Measurements from ENCODE around the gene KCNN3.

KCNN3 gene

DNA sequence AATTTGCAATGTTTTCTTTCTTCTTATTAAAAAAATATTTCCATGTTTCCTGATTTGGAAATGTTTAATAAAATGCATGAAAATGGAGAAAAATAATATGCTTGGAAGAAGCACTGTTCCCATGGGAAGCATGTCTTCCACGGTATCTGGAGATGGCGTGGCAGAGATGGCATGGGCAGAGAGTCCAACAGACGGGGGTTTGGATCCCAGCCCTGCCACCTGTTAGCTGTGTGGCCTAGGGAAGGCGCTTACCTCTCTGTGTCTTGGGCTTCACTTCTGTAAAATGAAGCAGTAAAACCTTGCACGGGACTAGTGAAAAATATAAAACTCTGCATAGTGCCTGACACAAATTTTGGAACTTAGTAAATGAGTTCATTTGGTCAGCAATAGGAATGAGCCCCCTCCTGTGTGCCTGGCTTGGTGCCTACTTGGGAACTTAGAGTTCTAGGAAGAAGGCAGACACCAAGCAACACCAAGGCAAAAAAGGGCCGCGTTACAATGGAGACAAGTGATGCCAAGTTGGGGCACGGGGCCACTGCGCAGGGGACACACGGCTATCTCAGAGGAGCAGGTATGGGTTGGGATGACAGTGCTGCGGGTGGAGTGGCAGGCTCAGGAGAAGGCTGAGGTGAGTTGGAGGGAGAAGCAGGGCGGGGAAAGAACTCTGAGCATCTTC is 124.2 kb downstream of the KCNN3 start:
- no peak for DNase-seq

DNA sequence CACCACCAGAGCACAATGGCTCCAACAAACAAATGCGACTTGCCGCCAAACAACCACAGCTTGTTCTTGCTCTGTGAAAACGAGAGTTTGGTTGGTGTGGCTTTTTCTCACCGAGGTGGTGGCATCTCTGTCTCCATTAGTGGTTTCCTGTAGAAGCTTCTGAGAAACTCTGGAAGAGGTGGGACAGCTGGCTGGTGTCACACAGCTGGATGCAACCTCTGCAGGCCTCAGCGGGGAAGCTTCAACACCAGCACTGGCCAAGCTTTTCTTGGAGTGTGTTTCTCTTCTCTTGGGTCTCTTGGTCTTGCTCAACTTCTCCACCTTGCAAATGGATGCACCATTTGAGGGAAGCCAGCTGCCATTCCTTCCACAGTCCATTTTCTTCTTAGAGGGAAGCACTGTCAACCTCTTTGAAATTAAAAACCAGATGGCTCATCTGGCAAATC is 124.8 kb downstream of the KCNN3 start:
- DNase-seq: no peak

DNA sequence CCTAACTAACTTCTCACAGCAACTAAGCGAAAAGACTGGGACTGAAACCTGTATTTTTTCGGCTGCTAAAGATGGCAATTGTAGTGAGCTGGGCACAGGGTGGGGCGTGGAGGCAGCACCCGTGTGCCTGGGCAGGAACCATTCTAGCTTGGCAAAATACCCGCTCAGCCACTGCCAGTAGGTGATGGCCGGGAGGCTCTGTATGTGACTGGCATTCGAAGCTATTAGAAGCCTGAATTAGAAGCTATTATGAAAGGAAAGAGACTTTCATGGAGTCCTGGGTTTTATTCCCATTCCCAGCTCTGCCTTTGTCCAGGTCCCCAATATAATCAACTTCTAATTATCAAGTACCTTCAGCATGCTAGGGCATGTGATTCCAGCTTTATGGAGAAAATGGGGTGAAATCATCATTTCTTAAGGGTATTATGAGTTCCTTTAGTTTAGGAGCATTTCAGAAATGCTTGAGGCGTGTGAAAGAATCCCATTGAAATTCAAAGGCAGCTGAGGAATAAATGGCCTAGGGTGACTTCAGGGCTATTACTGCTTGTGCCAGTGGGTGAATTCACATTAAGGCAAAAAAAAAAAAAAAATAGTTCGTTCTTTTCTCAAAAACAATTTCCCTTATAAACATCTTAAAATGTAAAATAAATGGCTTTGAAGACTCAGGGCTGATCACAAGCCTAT is 125.6 kb downstream of the KCNN3 start:
- DNase-seq: no peak

DNA sequence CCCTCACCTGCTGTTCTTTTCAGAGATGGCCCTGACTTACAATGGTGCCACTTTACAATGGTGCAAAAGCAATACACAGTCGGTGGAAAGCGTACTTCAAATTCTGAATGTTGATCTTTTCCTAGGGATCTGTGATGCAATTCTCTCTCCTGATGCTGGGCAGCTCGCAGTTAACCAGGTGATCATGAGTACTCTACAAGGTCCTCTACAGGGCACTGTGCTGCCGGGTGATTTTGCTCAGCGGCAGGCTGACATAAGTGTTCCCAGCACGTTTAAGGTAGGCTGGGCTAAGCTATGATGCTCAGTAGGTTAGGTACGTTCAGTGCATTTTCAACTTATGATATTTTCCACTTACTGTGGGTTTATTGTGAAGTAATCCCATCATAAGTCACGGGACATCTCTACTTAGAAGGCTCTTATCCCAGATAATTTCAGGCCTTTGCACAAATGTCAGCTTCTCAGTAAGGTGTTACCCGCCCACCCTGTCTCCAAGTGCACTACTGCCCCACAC is 126.5 kb downstream of the KCNN3 start:
- no peak for DNase-seq

DNA sequence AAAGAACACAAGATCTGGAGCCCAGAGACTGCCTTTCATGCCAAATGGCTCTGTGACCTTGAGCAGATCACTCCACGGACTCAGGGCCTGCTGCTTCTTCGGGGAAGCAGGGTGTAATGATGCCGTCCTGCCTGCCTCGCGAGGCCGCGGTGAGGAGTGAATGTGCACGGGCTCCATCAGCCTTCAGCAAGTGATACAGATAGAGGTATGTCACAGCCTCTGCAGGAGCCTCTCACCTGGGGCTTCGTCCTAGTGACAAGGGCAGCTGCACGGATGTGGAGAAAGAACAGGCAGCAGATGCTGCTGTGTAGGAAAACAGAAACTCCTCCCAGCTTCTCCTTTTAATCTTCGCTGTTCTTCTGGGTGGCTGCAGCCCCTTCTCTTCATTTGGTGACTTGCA is 127.5 kb downstream of the KCNN3 start:
- DNase-seq: no peak

DNA sequence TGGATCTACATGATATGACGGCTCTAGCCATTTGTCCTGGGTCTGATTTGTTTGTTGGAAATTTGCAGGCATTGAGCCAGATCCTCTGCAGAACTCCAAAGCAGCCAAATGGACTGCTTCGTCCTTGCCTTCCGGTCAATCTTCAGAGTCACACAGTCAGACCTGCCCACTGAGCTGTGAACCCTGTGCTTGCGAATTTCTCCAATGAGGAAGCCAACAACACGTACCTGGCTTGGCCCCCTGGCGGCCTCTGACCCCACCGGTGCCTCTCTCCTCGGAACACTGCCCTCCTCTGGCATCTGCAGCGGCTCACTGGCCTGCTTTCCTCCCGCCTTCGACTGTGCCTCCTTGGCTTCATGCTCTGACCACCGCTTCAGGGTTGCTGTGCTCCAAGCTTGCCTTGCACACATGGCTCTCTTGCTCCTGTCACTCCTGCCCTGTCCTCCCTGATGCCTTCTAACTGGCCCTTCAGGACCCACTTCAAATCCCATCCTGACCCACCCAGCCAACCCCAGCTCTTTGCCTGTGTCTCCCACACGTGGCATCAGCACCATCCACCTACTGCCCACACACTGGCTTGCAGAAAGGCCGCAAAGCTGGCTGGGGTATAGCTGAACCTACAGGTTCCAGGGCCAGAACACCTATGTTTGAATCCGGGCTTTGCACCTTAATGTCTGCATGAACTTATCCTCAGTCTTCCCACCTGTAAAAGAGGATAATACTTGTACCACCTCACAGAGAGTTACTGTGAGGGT is 128.2 kb downstream of the KCNN3 start:
- no peak for DNase-seq

DNA sequence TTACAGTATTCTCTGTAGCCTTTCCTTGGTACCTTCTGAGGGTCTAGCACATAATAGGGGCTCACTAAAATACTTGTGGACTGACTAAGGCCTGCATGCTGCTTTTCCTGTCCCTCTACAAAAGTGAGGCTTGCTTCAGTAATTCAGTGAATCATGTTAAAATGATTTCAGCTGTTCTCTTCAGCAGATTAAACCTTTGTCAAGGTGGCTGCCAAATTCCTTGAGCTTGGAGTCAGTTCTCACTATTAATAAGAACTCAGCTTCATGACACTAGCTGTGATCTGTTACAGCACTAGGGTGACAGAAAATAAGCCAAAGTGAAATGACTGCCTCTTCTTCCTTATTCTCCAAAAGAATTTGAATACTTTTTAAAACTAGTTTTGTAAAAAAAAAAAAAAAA is 128.8 kb downstream of the KCNN3 start:
- DNase-seq: no peak

DNA sequence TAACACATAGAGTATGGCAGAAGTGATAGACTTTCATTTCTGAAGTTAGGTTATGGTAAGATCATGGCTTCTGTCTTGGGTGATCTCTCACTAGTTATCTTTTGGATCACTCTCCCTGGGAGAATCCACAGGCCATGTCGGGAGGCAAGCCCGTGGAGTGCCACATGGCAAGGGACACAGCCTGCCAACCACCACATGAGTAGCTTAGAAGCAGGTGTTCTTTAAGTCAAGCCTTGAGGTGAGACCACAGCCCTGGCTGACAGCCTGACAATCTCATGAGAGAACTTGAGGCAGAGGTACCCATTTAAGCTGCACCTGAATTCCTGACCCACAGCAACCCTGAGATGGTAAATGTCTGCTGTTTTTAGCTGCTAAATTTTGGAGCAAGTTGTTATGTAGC is 130.4 kb downstream of the KCNN3 start:
- DNase-seq: no peak

DNA sequence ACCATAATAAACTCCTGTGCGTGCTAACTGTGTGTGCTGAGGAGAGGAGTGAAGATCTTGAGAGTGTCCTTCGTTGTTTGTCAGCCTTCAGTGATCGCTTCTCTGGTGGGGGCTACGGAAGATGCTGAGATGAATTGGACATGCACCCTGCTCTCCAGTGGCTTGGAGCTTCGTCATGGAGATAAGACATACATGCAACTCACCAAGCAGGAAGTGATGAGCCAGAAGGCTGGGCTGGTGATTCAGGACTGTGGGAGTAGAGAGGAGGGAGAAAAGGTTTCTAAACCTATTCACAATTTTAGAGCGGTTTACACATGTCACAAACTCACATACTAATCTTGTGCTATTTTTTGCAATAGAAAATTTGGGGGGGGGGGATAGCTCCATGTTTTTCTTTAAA is 133.2 kb downstream of the KCNN3 start:
- DNase-seq: no peak

DNA sequence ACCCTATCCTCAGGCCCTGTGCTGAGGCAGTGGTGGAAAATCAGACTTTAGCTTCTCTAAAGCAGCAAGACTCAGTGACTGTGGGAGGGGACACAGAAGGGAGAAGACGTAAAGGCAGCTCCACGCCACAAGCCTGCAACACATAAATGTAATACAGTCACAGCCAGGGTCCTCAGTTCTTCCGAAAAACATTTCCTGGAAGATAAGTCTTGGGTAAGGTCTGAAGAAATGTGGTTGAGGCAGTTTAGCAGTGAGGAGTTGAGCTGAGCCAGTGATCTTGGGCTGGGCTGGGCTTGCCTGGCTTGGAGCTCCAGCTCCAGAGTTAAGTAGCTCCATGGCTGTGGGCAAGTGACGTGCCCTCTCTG is 134.3 kb downstream of the KCNN3 start:
- no peak for DNase-seq

DNA sequence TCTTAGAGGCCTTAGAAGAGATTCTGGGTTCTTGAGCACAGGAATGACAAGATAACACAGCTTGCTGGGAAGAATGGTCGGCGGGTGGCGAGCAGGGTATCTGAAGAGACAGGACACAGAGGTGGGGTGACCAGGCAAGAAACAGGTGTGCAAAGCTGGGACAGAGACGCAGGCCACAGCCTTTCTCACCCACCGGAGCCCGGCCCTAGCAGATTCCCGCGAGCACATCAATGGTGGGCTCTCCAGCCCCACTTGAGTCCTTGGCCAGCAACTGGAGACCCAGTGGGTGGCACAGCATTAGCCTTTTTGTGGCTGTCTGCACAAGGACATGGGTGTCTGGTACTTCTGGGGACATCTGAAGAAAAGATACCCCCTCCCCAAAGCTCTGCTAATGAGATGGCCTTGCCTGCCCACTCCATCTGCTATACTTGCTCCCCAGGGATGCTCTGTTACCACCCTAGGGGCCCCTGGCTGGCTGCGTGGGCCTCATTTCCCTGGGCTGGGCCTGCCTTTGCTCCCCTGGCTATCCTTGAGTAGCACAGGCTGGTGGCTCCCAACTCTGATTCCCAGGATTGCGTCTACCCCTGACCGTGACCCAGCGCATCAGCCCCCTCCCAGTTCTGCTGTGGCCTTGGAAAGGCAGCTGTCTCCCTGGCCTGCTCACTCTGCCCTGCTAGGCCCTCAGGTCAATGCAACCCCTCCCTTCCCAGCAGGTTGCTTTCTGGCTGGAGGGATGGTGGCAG is 134.8 kb downstream of the KCNN3 start:
- no peak for DNase-seq

DNA sequence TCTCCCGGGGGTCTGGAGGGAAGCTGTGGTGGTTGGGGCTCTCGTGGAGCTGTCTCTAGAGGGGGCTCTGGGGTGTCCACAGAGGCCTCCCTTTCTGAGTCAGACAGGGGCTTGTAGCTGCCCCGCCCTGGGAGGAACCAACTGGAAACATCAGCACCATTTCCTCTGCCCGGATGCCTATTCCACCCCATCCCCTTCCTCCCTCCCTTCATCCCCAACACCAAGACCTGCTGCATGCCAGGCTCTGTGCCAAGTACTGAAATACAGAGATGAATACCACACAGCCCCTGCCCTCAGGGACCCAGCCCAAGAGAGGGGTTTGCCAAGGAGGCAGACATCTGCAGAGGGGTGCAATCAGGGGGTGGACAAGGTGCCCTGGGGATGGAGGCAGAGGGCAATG is 136.5 kb downstream of the KCNN3 start:
- no peak for DNase-seq

DNA sequence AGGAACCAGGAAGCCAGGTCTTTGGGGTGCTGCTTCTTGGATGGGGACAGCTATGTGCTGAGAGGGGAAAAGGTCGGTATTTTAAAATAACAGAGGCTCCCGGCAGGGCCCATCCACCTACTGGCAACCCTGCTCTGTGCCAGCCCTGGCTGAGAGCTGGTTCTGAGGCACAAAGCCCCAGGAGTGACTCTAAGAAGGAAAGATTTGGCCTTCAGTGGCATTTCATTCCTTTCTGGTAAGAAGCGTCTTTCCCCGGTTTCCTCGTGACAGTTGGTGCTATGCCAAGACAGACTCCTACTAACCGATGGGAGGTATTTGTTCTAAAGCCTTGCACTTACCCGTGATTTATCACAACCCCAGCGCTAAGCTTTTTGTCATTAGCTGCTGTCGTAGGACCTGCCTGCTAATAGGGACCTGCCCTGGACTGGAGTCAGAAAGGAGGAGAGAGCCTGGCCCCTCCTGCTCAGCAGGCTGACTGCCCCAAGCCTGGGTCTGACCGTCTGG is 139.0 kb downstream of the KCNN3 start:
- DNase-seq: no peak

DNA sequence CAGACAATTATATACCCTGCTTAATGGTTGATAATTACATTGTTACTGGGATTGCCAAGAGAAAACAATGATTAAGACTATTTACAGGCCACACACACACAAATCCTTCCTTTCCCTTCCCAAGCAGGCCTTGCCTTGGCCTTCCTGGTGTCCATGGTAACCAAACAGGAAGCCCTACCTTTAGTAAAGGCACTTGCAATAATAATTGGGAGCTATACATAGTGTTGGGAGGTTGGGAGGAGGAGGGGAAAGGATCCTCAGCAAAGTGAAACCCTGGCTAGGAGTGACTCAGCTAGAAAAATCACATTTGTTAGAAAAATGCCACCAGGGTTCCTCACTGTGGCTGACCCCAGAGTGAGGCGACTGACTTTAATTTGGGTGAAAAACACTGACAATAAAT is 139.8 kb downstream of the KCNN3 start:
- no peak for DNase-seq

DNA sequence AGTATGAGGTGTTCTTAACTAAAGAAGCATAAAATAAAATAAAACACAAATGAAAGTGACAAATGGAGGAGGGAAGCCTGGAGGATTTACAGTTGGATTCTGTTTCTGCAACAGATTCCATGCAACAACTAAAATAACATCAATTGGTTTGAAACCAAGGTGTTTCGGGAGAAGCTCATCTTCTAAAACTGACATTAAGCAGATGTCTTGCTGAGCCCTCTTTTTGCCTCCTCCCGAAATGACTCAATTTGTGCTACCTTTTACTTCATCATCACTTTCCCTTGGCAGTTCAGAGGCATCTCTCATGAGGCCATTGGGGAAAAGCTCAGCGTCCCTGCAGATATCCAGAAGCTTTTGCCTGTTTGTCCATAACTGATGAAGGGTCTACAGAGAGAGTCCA is 140.5 kb downstream of the KCNN3 start:
- no peak for DNase-seq

DNA sequence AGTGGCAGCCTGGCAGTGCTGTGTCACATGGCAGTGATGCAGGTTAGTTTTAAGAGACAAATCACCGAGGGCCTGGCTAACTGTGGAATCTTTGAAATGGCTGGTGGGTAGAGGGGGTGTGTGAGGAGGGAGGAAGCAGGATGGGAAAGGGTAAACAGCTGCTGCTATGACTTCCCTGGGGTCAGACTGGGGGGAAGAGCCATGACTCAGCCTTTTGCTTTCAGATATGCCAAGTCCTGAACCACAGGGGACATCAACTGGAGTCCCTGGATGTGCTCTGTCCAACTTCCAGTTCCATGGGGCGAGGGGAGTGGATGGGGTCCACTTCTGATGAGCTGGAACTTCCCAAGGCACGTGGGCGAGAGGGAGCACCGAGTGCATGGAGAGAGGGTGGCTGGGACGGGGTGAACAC is 141.0 kb downstream of the KCNN3 start:
- DNase-seq: no peak

DNA sequence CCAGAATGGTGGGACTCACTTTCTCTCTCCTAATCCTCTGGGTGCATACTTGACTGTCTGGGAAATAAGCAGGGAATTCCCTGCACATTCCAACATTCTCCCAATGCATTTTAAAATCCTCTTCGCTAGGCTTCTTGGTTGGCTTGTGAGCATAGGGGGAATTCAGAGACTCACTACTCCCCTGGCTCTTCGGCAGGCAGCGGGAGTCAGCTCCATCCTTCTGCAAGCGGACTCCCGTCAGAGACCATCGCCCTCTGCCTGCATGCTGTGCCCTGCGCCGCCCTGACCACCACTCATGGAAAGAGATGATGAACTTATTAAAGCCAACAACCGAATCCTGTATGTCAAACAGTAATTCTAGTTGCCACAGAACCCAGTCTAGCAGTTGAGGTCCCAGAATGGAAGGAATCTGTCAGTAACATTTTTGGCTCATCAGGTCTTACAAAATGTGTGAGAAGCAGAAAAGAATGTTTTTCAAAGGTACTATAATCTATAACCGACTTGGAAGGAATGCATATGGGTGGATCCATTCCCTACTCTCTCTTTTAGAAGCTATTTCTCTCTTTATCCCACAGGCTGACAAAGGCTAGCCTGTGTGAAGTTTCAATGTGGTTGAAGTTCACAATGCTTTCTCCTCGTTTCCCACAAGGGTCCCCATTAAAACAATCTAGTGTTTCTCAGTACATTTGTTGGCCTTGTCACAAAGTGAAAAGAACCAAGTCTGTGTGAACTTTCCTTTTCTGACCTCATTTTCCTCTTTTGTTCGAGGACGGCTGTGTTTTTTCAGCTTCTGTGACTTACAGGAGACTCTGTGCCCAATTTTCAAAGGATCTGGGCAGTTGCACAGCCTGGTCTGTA is 143.0 kb downstream of the KCNN3 start:
- DNase-seq: no peak

DNA sequence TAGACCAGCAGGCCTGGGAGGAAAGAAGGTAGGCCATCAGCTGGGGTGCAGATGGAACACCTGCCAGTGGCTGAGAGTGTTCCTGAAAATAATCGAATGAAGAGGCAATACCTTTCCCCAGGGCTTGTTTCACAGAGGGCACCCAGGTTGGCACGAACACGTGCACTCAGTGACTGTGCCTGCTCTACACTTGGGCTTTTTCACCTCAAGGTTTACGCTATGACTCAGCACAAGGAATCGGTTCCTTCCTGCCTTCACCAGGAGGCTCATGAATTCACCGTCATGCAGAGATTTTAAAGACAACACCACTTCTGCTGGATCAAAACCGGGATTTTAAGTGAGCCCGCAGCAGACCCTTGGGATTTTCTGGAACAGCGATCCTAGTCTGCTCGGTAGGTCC is 143.6 kb downstream of the KCNN3 start:
- DNase-seq: no peak

DNA sequence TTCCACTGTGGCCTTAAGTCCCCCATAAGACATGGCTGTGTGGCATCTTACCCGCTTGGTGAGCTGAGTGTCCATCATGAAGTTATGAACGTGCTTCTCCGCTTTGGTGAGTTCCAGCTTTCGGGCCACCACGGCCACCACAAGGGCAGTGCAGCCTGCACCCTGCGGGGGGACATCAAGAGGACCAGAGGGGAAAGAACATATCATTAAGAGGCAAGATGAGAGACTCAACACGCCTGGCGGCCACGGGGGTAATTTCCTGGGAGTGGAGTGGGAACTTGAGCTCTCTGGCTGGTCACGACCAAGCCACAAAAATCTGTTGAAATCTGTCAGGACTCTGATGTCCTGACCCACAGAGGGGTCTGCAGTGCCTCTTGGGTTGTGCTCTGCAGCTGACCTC is 144.2 kb downstream of the KCNN3 start:
- no peak for DNase-seq

DNA sequence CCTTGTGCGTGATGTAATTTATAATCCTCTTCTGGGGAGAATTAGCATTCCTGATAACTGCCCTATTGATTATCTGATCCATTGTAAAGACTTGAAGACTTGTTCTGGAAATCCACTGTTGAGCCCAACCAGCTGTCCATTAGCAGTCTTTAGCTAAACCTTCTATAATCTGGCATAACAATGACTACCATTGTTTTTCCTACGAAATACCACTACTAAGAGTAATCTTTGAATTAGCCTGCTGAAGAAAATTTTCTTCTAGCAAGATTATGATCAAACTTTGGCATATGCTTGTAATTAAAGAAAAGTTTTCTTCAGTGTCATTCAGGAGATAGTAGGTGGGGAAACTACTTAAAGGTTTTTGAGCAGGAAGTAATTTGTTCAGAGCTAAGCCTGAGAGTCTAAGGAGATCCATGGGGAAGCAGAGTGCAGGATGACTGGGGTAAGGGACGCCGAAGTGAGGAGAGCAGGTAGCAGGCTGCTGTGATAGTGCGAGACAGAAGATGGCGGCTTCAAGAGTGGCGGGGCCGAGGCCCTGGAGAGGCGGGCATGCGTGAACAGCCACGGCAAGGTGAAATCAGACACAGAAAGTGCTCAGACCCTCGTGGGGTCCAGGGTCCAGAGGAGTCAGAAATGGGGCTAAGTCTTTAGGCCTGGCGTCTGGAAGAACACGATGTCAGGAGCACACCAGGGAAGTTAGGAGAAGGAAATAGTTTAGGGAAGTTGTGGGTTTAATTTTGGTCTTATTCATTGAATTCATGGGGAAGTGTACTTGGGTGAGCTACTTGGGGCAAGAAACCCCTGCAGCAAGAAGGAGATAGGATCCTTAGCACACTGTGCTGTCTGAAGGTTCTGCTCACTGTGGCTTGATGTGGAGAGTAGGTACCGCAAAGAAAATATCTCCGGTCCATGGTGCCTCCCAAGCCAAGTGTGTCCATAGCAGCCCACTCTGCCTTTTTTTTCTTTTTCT is 149.5 kb downstream of the KCNN3 start:
- DNase-seq: no peak
